GM21717 (cell line): ENCODE data around the gene ZMIZ1.

Experiments
- ATAC-seq: cut with Tn5 transposase; IDR thresholded peaks from one replicate; pipeline ENCODE4 v1.9.1; 2021; ENCODE audit warnings: mild to moderate bottlenecking, moderate library complexity; ENCODE audit not compliant: unreplicated experiment

The ZMIZ1 gene

DNA sequence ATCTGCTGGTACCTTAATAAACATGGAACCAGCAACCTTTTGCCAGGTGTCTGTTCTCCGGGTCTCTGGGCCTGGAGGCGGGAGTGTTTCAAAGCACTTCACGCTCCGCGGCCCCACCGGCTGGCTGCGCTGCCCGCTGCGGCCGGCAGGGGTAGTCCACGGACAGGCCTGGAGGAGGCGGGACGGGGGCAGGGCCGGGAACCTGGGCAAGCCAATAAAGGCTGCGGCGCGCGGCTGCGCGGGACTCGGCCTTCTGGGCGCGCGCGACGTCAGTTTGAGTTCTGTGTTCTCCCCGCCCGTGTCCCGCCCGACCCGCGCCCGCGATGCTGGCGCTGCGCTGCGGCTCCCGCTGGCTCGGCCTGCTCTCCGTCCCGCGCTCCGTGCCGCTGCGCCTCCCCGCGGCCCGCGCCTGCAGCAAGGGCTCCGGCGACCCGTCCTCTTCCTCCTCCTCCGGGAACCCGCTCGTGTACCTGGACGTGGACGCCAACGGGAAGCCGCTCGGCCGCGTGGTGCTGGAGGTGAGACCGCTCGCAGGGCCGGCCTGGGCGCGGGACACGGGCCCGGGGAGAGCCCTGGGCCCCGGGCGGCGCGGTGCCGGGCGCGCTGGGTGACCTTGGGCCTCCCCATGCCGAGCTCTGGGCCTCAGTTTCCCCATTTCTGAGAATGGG is 278.6 kb downstream of the ZMIZ1 start, which contains the start of gene PPIF:
TSS of gene PPIF (plus strand) at position 244 of the 668 bp plus-strand sequence. CDS start at position 324, 80 bp downstream.
- ATAC-seq = peak; percentile 62

DNA sequence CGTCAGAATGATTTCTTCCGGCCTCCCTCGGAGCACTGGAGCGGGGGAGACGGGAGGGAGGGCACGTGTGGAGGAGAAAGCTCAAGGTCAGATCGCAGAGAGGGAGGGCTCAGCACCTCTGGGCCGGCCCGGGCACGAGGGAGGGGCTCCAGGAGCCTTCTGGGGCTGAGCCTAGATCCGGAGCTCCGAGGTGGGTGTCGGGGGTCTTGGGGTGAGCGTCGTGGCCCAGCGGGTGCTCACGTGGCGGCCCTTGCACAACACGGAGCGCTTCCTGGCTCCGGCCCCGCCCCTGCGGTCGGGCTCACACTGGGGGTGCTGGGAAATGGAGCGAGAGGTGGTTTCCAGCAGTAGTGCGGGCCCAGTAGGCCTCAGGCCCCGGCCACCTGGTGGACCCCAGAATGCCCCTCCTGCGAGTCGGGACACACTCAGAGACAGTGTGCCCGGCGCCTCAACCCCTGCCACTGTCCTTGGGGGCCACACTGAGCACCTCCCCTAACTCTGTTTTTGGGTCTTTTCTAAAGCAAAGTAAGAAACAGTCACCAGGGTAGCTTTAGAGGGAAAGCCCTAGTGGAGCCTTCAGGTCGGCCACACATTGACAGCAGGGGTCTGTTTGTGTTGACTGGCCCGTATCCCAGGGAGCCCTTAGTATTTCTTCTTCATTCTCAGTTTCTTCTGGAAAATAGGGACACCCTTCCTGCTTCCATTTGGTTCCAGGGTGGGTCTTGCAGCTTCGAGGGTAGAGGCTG is 279.3 kb downstream of the ZMIZ1 start:
- peak; percentile 85 for ATAC-seq

DNA sequence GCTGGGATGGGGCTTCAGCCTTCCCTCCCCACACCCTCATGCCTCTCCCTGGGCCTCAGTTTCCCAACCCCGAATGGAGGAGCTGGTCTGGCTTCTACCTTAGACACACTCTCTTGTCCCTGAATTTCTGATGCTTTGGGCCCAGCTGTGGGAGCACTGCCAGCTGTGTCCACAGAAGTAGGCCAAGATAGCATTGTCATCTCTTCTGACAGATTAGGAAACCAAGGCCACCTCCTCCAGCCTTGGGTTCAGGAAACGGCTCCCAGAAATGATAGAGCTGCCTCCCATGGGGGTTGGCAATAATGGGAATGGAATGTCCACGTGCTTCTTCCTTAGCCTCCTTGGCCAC is 279.8 kb downstream of the ZMIZ1 start:
- no peak for ATAC-seq

DNA sequence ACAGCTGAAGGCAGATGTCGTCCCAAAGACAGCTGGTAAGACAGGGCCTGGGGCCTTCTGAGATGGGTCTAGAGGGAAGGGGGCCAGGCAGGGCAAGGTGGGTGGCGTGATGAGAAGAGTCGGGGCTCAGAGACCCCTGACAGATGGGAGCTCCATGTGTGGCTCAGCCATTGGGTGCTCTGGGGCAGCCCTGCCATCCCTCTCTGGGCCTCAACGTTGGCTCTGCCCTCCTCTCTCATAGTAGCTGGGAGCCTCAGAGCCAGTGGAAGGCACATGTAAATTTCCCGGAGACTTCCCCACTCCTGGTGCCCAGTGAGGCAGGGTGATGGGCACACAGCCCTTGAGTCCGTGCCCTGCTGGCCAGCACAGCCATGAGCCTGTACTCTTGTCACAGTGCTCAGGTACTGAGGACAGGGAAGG is 280.3 kb downstream of the ZMIZ1 start:
- ATAC-seq = no peak

DNA sequence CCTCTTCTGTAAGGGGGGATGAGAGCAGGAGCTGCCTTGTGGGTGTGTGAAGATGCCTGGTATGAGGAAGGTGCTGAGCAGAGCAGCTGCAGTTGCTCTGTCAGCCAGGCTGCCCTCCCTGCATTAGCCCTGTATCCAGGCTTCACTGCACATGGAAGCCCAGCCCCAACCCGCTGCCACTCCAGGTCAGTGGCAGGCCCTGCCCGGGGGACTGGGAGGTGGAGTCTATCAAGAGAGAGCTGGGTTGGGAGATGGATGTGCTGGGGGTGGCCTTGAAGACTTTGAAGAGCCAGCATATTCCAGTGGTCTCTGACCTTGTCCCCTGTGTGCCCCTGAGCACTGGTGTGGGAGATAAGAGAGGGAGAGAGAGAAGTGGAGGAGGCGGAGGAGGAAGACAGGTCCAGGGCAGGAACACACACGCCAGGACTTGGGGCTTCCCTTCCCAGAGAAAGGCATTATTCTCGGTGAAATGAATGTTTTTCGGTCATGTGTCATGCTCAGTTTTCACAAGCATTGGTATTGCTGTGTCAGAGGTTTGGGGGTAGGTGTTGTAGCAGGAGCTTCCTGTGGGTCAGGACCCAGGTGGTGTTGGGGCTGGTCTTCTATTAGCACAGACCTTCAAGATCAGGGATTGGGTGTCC is 281.1 kb downstream of the ZMIZ1 start:
- no peak for ATAC-seq

DNA sequence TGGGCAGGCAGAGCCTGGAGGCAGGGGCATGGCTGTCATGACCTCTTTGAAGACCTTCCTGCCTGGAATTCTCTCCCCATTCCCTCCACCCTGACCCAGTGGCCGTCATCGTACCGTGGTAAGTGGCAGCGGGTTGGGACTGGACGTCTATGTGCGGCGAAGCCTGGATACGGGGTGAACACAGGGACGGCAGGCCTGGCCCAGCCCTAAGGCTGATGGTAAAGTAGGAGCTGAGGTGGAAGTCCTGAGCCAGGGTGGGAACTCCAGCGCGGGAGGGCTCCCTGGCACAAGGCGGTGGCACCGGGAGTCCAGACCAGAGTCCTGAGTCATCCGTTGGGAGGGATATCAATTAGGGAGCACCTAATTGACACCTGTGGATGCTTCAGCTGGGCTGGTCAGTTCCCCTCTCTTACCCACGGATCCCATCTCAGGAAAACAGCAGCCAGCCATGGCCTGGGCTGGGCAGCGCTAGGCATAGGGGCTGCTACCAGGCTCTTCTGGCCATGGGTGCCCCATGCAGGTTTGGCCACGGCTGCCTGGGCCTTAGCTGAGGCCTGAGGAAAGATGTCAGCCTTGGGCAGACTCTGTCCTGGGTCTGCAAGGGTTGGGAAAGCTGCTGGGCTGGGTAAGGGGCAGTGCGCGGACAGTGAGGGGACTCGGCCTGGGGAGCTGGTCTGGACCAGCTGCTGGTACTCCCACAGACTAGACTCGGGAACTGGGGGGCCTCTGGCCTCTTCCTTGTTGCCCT is 281.8 kb downstream of the ZMIZ1 start:
- no peak for ATAC-seq

DNA sequence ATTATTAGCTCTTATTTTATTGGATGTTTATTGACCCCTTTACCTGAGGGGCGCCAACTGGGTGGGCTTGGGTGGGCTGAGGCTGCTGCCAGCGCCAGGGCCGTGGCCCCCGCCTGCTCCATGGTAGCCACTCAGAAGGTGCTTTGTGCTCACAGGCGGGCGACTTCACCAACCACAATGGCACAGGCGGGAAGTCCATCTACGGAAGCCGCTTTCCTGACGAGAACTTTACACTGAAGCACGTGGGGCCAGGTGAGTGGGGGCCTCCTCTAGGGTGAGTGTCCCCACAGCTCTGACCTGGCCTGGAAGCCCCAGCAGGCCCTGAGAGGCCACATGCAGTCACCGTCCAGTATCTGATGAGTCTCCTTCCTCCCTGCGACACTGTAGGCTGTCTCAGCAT is 282.6 kb downstream of the ZMIZ1 start:
- ATAC-seq = no peak

DNA sequence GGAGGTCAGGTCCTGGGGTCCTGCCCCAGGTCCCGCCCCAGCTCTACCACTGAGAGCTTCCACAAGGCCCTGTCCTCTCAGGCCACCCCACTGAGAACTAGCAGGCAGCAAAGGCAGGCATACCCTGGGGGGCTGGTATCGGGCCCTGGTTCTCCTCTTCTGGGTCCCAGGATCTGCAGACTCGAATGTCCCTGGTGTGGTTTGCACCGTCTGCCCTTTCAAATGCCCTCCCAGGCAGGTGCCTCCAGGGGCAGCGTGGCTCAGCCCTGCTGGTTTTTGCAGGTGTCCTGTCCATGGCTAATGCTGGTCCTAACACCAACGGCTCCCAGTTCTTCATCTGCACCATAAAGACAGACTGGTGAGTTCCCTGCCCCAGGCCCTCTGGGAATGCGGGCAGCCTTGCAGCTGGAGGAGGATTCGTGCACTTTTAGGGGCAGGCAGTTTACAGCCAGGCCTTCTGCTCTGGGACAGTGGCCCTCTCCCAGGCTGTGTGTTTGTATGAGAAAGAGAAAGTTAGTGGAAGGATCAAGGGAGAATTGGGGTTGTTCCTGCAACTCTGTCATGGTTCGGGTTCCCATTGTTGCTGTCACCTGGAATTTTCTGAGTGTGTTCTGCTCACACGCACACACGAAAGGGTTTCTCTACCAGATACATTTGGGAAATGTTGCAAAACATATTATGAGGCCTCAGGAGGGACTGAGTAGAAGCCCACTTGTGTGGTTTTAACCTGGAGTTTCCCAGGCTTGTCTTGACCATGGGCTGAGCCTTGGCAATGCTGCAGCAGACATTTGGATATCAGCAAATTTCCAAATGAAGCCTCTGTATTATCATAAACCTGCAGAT is 283.5 kb downstream of the ZMIZ1 start:
- ATAC-seq = no peak

DNA sequence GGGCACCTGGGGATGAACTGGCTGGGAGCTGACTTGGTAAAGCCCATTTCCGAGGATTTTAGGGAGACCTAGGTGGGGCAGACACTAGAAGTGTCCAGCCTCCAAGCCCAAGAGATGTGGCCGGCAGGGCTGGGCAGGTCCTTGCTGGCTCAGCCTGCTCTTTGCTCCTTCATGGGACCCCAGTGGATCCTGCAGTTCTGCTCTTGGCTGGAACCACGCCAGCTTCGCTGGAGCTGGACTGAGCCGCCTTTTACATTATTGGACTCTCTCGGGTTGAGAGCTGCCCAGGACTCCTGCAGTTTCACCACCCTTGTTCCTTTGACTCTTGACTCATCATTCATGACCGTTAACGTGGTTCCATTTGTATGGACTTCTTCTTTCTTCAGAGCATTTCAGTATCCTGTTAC is 284.2 kb downstream of the ZMIZ1 start:
- no peak for ATAC-seq

DNA sequence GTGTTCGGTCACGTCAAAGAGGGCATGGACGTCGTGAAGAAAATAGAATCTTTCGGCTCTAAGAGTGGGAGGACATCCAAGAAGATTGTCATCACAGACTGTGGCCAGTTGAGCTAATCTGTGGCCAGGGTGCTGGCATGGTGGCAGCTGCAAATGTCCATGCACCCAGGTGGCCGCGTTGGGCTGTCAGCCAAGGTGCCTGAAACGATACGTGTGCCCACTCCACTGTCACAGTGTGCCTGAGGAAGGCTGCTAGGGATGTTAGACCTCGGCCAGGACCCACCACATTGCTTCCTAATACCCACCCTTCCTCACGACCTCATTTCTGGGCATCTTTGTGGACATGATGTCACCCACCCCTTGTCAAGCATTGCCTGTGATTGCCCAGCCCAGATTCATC is 285.0 kb downstream of the ZMIZ1 start:
- no peak for ATAC-seq

DNA sequence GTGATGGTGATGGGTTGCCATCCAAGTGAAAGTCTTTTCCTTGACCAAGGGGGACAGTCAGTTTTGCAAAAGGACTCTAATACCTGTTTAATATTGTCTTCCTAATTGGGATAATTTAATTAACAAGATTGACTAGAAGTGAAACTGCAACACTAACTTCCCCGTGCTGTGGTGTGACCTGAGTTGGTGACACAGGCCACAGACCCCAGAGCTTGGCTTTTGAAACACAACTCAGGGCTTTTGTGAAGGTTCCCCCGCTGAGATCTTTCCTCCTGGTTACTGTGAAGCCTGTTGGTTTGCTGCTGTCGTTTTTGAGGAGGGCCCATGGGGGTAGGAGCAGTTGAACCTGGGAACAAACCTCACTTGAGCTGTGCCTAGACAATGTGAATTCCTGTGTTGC is 285.4 kb downstream of the ZMIZ1 start:
- ATAC-seq = no peak

DNA sequence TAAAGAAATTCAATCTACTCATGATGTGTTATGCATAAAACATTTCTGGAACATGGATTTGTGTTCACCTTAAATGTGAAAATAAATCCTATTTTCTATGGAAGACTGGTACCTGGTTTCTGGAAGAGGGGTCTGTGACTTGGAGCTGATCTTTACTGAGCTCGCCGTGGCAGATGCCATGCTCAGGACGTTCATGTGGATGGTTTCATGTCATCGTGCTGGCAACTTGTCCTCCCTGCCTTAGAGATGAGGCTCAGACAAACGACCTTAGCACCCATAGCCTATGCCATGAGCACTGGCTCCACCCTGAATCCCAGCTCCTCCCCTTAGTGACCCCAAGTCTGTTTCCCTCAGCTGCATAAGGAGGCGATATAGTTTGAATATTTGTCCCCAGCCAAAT is 285.8 kb downstream of the ZMIZ1 start:
- ATAC-seq = no peak

DNA sequence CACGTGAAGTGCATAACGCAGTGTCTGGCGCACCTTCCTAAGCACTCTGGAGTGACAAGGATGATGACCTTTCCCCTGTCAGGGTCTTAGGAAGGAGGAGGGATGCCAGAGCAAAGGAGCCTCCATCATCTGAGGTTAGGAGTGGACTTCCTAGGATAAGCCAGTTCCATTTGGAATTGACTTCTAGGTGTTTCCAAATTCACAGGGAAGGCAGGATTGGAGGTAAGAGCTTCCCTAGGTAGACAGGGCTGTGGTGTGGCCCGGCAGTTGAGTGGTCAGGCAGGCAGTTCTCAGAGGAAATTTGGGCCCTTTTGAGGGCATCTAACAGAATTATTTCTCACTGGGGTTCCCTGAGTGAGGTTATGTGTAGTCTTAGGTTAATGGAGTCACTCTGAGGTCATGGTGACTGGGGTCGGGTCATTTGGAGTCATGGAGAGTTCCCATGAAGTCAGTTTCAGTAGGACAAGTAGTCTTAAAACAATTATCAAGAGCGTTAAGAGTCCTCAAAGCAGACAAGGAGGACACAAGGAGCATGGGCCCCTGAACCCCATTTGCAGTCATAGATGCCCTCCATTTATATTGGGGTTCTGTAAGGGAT is 286.8 kb downstream of the ZMIZ1 start:
- ATAC-seq = no peak

DNA sequence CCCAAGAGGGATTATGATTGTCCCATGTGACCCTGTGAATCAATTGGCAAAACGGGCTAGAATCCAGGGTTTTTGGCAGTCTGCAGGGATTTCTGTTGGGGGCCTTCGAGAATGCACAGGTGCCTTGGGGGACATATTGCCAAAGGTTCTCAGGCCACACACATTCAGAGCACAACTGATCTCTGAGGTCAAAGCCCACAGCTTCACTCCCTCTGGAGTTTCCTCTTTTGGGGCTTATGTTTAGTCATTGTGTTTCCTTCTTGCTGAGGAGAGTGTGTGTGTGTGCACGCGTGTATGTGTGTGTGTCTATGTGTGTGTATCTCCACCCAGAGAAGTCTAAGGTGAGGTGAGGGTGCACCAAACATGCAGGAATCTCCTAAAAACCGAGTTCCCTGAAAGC is 287.3 kb downstream of the ZMIZ1 start:
- no peak for ATAC-seq

DNA sequence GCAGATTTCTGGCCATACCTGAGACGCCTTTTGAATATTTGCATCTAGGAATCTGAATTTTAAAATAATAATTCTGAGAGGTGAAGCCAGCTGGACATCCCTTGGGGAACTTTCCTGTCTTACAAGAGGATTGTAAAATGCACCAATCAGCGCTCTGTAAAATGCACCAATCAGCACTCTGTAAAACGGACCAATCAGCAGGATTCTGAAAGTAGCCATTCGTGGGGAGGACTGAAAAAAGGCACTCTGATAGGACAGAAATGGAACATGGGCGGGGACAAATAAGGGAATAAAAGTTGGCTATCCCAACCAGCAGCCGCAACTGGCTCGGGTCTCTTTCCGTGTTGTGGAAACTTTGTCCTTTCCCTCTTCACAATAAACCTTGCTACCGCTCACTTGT is 288.4 kb downstream of the ZMIZ1 start:
- no peak for ATAC-seq

DNA sequence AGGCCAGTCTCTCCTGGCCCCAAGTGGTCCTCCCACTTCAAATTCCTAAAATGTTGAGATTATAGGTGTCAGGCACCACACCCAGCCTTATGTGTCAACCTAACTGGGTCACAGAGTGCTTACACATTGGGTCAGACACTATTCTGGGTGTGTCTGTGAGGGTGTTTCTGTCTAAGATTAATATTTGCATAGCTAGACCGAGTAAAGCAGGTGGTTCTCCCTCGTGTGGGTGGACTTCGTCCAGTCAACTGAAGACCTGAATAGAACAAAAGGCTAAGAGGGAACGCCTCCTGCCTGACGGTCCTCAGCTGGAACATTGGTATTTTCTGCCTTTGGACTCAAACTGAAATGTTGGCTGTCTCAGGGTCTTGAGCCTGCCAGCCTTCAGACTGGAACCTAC is 290.0 kb downstream of the ZMIZ1 start:
- no peak for ATAC-seq

DNA sequence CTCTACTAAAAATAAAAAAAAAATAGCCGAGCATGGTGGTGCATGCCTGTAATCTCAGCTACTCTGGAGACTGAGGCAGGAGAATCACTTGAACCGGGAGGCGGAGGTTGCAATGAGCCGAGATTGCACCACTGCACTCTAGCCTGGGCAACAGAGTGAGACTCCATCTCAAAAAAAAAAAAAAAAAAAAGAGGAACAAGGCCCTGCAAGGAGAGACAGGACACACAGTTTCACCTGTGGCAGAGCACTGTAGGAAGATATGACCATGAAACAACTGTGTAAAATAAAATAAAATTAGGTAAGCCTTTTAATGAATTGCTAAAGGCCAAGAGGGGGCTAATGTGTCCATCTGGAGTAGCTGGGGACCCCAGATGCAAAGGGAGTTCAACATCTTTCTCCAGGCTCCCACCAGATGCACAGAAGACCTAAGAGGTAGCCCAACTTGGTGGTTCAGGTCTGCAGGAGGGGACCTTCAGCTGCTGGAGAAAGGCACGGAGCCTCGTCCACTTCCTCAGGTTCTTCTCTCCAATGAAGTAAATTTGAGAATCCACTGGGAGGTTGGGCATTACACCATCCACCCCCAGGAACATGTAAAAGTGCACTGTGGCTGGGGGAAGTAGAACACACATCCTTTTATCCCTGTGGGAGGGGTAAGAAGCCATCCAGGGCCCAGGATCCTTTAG is 291.2 kb downstream of the ZMIZ1 start:
- ATAC-seq = no peak

DNA sequence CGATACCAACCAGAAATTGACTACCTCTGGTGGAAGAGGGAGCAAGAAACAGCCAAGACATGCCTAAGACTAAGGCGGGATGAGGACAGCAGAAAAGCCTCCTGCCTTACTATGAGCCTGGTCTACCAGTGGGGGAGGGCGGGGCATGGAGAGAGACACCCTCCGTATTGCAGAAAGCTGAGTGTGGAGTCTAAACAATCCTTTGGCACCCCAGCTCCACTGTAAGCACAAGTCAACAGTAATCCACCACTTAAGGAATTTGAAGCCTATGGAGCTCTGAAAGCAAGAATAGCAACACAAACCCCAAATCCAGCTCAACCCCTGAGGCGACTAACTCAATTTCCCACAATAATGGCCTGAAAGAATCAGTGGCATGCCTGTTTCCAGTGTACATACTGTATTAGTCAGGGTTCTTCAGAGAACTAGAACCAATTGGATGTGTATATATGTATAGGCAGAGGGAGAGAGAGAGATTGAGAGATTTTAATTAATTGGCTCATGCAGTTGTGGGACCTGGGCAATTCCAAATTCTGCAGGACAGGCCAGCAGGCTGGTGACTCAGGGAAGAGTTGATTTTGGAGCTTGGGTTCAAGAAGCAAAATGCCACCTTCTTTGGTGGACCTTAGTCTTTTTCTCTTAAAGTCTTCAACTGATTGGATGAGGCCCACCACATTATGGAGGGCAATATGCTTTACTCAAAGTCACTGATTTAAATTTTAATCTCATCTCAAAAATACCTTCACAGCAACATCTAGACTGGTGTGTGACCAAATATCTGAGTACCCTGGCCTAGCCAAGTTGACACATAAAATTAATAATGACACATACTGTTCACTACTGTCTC is 292.0 kb downstream of the ZMIZ1 start:
- ATAC-seq = no peak
